H1 (cell line): ENCODE measurements around the gene RAD51B. TPM values are rescaled to one million over a fixed set of nuclear protein-coding genes. Genes with fewer than 3 reads are reported as not detected.

Source experiments
- CTCF ChIA-PET: fragments of 300-600 bp; sonication (Branson Sonifier 250); formaldehyde crosslinking; loops from one replicate; lab custom pipeline; 2021; ENCODE audit not compliant: partially characterized antibody; lab: Charles Lee
- POLR2A ChIA-PET: fragments of 300-600 bp; sonication (Branson Sonifier 250); formaldehyde crosslinking; loops from one replicate; lab custom pipeline; 2021; ENCODE audit warnings: inconsistent platforms; ENCODE audit not compliant: partially characterized antibody; lab: Charles Lee
- DNase-seq, 2 experiments: peaks; one replicate each; pipeline versions ENCODE4 v3.0.0 to v3.0.0-alpha.2; 2010 to 2022; ENCODE audit warnings: low spot score in 2 of 2, low read depth in 1 of 2, mixed read lengths in 1 of 2
- FAIRE-seq: peaks from 2 replicates; lab custom pipeline; 2011; peaks lifted over from hg19 to GRCh38; lab: Jason Lieb, UNC
- H2AFZ ChIP-seq: 2 replicates; pipeline ENCODE4 v1.8.1; 2012; ENCODE audit warnings: low read length, inconsistent platforms
- H2AK5ac ChIP-seq: 2 replicates; pipeline ENCODE4 v1.6.1; 2013; ENCODE audit warnings: low read depth, low read length
- H2BK120ac ChIP-seq: replicated peaks from 2 replicates; pipeline ENCODE3; 2013; ENCODE audit warnings: low read depth, low read length, inconsistent platforms
- H2BK12ac ChIP-seq: 2 replicates; pipeline ENCODE4 v1.6.1; 2013; ENCODE audit warnings: low read depth, low read length
- H2BK15ac ChIP-seq: 2 replicates; pipeline ENCODE4 v1.6.1; 2013; ENCODE audit warnings: low read length
- H2BK20ac ChIP-seq: 2 replicates; pipeline ENCODE4 v1.6.1; 2013; ENCODE audit warnings: low read length
- H2BK5ac ChIP-seq: 2 replicates; pipeline ENCODE4 v1.6.1; 2013; ENCODE audit warnings: low read depth, low read length
- H3K14ac ChIP-seq: 2 replicates; pipeline ENCODE4 v1.6.1; 2013; ENCODE audit warnings: inconsistent platforms; ENCODE audit not compliant: insufficient read length
- H3K18ac ChIP-seq: 2 replicates; pipeline ENCODE4 v1.6.1; 2013; ENCODE audit warnings: low read length; ENCODE audit errors: extremely low read depth
- H3K23ac ChIP-seq: 2 replicates; pipeline ENCODE4 v1.6.1; 2013; ENCODE audit warnings: inconsistent platforms; ENCODE audit not compliant: insufficient read length
- H3K23me2 ChIP-seq: 2 replicates; pipeline ENCODE4 v1.6.1; 2013; ENCODE audit warnings: low read depth, low read length
- H3K27ac ChIP-seq: 2 replicates; pipeline ENCODE4 v1.6.1; 2011; ENCODE audit warnings: low read depth, low read length, inconsistent platforms
- H3K27me3 ChIP-seq, 4 experiments: replicated peaks in 1 of 4; 1 replicate in 1 of 4; 2 replicates in 3 of 4; pipeline versions ENCODE4 v1.6.1 to v1.8.1; 2011 to 2013; ENCODE audit warnings: low read length in 3 of 4, mild to moderate bottlenecking in 3 of 4, inconsistent platforms in 2 of 4, mixed read lengths in 2 of 4, moderate library complexity in 1 of 4; ENCODE audit not compliant: control insufficient read depth in 3 of 4, insufficient read depth in 3 of 4; ENCODE audit errors: extremely low read depth in 1 of 4
- H3K36me3 ChIP-seq, 4 experiments: 2 replicates each; pipeline versions ENCODE4 v1.6.1 to v1.8.1; 2011 to 2013; ENCODE audit warnings: mild to moderate bottlenecking in 4 of 4, low read length in 3 of 4, moderate library complexity in 2 of 4, control low read depth in 1 of 4, inconsistent platforms in 1 of 4; ENCODE audit not compliant: insufficient read depth in 4 of 4, control insufficient read depth in 2 of 4
- H3K4ac ChIP-seq: replicated peaks from 2 replicates; pipeline ENCODE3; 2013; ENCODE audit warnings: low read length, low read depth, mixed read lengths, inconsistent platforms; ENCODE audit not compliant: insufficient read length
- H3K4me1 ChIP-seq, 4 experiments: replicated peaks in 1 of 4; 1 replicate in 1 of 4; 2 replicates in 3 of 4; pipeline versions ENCODE4 v1.6.1 to v1.8.1; 2011 to 2013; ENCODE audit warnings: low read length in 3 of 4, inconsistent platforms in 2 of 4, mixed read lengths in 1 of 4; ENCODE audit not compliant: insufficient read depth in 4 of 4, control insufficient read depth in 3 of 4
- H3K4me2 ChIP-seq, 2 experiments: 2 replicates each; pipeline versions ENCODE4 v1.6.1 to v1.8.1; 2011 to 2013; ENCODE audit warnings: low read depth in 2 of 2, low read length in 2 of 2, control low read depth in 1 of 2, inconsistent platforms in 1 of 2, mild to moderate bottlenecking in 1 of 2; ENCODE audit not compliant: insufficient read depth in 1 of 2
- H3K4me3 ChIP-seq, 4 experiments: fragments of 200-600, 300-600 bp in 1 of 4; sonication (generic), shearing (Covaris generic), sonication (Bioruptor Twin) in 1 of 4; 2 replicates each; pipeline versions ENCODE4 v1.5.1 to v1.8.1; 2011 to 2016; ENCODE audit warnings: low read length in 4 of 4, low read depth in 3 of 4, control low read depth in 2 of 4, inconsistent platforms in 2 of 4, mild to moderate bottlenecking in 2 of 4, mixed read lengths in 1 of 4, moderate library complexity in 1 of 4; ENCODE audit not compliant: insufficient read depth in 2 of 4; ENCODE audit errors: extremely low read depth in 1 of 4
- H3K56ac ChIP-seq: replicated peaks from 2 replicates; pipeline ENCODE3; 2013; ENCODE audit warnings: low read depth, mild to moderate bottlenecking, mixed read lengths, low read length, inconsistent platforms; ENCODE audit not compliant: insufficient read length
- H3K79me1 ChIP-seq: 2 replicates; pipeline ENCODE4 v1.6.1; 2013; ENCODE audit warnings: low read depth, low read length, control low read depth
- H3K79me2 ChIP-seq, 2 experiments: 2 replicates each; pipeline versions ENCODE4 v1.6.1 to v1.8.1; 2012 to 2013; ENCODE audit warnings: low read length in 2 of 2, mild to moderate bottlenecking in 2 of 2, inconsistent platforms in 1 of 2; ENCODE audit not compliant: insufficient read depth in 2 of 2, control insufficient read depth in 1 of 2
- H3K9ac ChIP-seq, 4 experiments: replicated peaks in 1 of 4; 1 replicate in 1 of 4; 2 replicates in 3 of 4; pipeline versions ENCODE4 v1.6.1 to v1.8.1; 2011 to 2013; ENCODE audit warnings: low read depth in 3 of 4, low read length in 3 of 4, control low read depth in 2 of 4, mild to moderate bottlenecking in 2 of 4, moderate library complexity in 2 of 4, inconsistent platforms in 1 of 4; ENCODE audit errors: extremely low read depth in 1 of 4
- H3K9me3 ChIP-seq, 2 experiments: 2 replicates each; pipeline versions ENCODE4 v1.6.1 to v1.8.1; 2012 to 2013; ENCODE audit warnings: mild to moderate bottlenecking in 2 of 2, moderate library complexity in 2 of 2, control low read depth in 1 of 2, inconsistent platforms in 1 of 2, low read depth in 1 of 2, low read length in 1 of 2, mixed read lengths in 1 of 2; ENCODE audit not compliant: insufficient read depth in 2 of 2
- H4K20me1 ChIP-seq, 2 experiments: replicated peaks in 1 of 2; 2 replicates each; pipeline versions ENCODE3 to v1.8.1; 2011 to 2013; ENCODE audit warnings: inconsistent platforms in 2 of 2, low read length in 2 of 2, mild to moderate bottlenecking in 1 of 2; ENCODE audit not compliant: insufficient read depth in 2 of 2, control insufficient read depth in 1 of 2
- H4K5ac ChIP-seq: 2 replicates; pipeline ENCODE4 v1.6.1; 2013; ENCODE audit warnings: low read length, low read depth, mixed read lengths, inconsistent platforms; ENCODE audit not compliant: insufficient read length
- H4K8ac ChIP-seq: 2 replicates; pipeline ENCODE4 v1.8.0; 2013; ENCODE audit warnings: mild to moderate bottlenecking, moderate library complexity, low read length, inconsistent platforms; ENCODE audit not compliant: insufficient read depth; ENCODE audit errors: extremely low read depth
- H4K91ac ChIP-seq: replicated peaks from 2 replicates; pipeline ENCODE3; 2013; ENCODE audit warnings: low read length, mixed read lengths, inconsistent platforms; ENCODE audit not compliant: insufficient read length
- SP4 ChIP-seq: IDR thresholded peaks from 2 replicates; pipeline ENCODE4 v1.6.1; 2012; ENCODE audit warnings: low read length, inconsistent platforms
- WGBS, 2 experiments: shearing (Covaris generic) in 1 of 2; methylation state at CpG; one replicate each; pipeline versions ENCODE4 v1.1.6 to v1.1.7; 2013 to 2015; ENCODE audit warnings: low lambda C conversion rate in 2 of 2, mixed read lengths in 2 of 2, inconsistent platforms in 1 of 2, low coverage in 1 of 2, missing lambda C conversion rate in 1 of 2; ENCODE audit not compliant: insufficient replicate concordance in 2 of 2, insufficient coverage in 1 of 2, insufficient read length in 1 of 2; ENCODE audit errors: extremely low coverage in 1 of 2, missing lambda C conversion rate in 1 of 2; 5-methylcytosine and 5-hydroxymethylcytosine counted together
- polyA plus RNA-seq, 7 experiments: library from polyadenylated mRNA; depleted of rRNA in 3 of 7; stranded (reverse) in 5 of 7; unstranded in 2 of 7; fragments of >200 nt in 5 of 7; fragments of 200-250 nt in 2 of 7; gene quantifications; 1 replicate in 5 of 7; 2 replicates in 1 of 7; 4 replicates in 1 of 7; pipeline versions ENCODE4 v1.2.1 to v1.2.3, GENCODE V29; 2011 to 2013; ENCODE audit warnings: missing spikeins in 2 of 7, mixed read lengths in 2 of 7
- total RNA-seq: library from RNA; stranded (reverse); fragmentation: NEBNext Ultra II Directional; extraction: Animal tissue kit (Norgen Biotek cat#: 25700); gene quantifications from 2 replicates; pipeline ENCODE4 v1.2.1, GENCODE V29; 2021

RAD51B gene
- total and polyA plus RNA-seq, 2 of the 8 experiments (the other 6 are each of a cell fraction or from before 2014, with no cell fraction given), result 3.9 to 14.9 TPM

DNA sequence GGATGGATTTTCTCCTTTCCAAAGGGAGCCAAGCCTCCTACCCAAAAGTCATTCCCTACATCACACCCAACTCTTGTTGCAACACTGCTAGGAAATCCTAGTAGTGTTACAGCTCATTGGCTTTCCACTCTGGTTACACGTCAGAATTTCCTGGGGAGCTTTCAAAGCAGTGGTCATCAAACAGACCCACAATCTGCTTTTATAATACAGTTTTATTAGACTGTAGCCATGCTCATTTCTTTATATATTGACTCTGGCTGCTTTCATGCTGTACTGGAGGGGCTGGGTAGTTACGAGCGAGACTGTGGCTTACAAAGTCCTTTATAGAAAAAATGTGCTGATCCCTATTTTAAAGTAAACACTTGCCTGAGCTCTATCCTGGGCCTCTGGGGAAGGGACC lies 37.5 kb upstream of the RAD51B start:
- DNase-seq (no peak), FAIRE-seq (no peak)
- H4K8ac ChIP-seq, result no peak overlapping the region
- H3K27ac ChIP-seq, result no peak overlapping the region
- no peak overlapping the region for H2BK5ac ChIP-seq
- no peaks in the 10 kb centered on the region for H3K79me1 ChIP-seq
- no peak for TF ChIP-seq SP4
- no peaks in the 10 kb centered on the region for H3K9me3 ChIP-seq
- no peak overlapping the region for H3K18ac ChIP-seq
- H3K9ac ChIP-seq, result no peak overlapping the region
- H2BK20ac ChIP-seq, result no peak overlapping the region
- no peak overlapping the region for H4K91ac ChIP-seq
- H2AFZ ChIP-seq, result no peak overlapping the region
- H3K27me3 ChIP-seq, result no peaks in the 10 kb centered on the region
- no peak overlapping the region for H3K4ac ChIP-seq
- 52% methylated on average over 3 of the region's 3 CpGs; no CpG with 5 or more reads in 1 of the 2 experiments for WGBS, 2 experiments
- no peak overlapping the region for H3K23ac ChIP-seq
- no peak overlapping the region for H3K14ac ChIP-seq
- H4K20me1 ChIP-seq, result peaks cover 0 to 7% of the 10 kb centered on the region in 2 experiments
- no peaks in the 10 kb centered on the region for H3K79me2 ChIP-seq
- H3K36me3 ChIP-seq, result peaks cover 42 to 91% (median 73%) of the 10 kb centered on the region in 4 experiments
- H3K4me1 ChIP-seq, result no peaks in the 10 kb centered on the region
- ChIA-PET CTCF (interaction anchor here (0.9 to 1.0 kb wide), 2 partner anchors 77 to 211 kb away, joined by 3 to 4 read pairs; no protein-coding TSS in a partner anchor), POLR2A (interaction anchor here (1.0 kb wide), 1 partner anchor 26 kb away, joined by 3 read pairs; no protein-coding TSS in a partner anchor)
- H2AK5ac ChIP-seq, result no peak overlapping the region
- no peak overlapping the region for H3K4me2 ChIP-seq
- no peaks in the 10 kb centered on the region for H3K23me2 ChIP-seq
- H4K5ac ChIP-seq, result no peak overlapping the region
- no peak overlapping the region for H2BK120ac ChIP-seq
- H3K56ac ChIP-seq, result no peak overlapping the region
- no peak overlapping the region for H2BK12ac ChIP-seq
- no peak overlapping the region for H2BK15ac ChIP-seq
- H3K4me3 ChIP-seq, result no peak overlapping the region
